Hindlimb muscle (tissue), 1 donor: ENCODE results near the gene SRSF12. TPM values are rescaled to one million over a fixed set of nuclear protein-coding genes. Genes with fewer than 3 reads are reported as not detected.
"Not testable (repeated sequence)": the region's sequence is repeated elsewhere in the genome, so short reads cannot be mapped to it uniquely, and the experiment has no call there.

ENCODE experiments used
- DNase-seq: peaks from one replicate; pipeline ENCODE4 v3.0.0-alpha.2; 2013
- polyA plus RNA-seq: library from polyadenylated mRNA; unstranded; fragments of 120-200 nt; gene quantifications from one replicate; pipeline ENCODE4 v1.2.1, GENCODE V29; 2013; ENCODE audit not compliant: insufficient read length

The SRSF12 gene
- polyA plus RNA-seq, 1 donor: 3.1 TPM

DNA sequence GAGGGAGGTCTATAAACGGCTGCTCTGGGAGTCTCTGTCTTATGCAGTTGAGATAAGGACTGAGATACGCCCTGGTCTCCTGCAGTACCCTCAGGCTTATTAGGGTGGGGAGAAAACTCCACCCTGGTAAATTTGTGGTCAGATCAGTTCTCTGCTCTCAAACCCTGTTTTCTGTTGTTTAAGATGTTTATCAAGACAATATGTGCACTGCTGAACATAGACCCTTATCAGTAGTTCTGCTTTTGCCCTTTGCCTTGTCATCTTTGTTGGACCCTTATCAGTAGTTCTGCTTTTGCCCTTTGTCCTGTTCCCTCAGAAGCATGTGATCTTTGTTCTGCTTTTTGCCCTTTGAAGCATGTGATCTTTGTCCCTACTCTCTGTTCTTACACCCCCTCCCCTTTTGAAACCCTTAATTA lies 10.4 kb upstream of the SRSF12 start:
- not testable (repeated sequence) for DNase-seq

DNA sequence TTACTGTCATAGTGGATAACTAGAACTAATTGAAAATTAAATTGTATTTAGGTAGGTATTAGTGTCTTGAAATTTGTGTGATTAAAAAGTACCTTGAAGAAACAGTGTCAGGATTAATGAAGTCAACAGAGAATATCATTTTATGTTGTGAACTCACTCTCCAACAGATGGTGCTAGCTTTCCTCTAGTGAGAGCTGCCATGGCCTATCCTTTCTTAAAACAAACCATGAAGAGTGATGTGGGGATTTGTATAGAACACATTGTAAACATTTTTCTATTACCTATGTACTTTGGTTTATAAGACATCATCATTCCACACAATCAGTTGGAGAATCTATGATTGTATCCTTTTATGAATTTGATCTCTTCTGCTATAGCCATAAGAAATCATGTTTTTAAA lies 4.8 kb upstream of the SRSF12 start:
- DNase-seq: no peak

DNA sequence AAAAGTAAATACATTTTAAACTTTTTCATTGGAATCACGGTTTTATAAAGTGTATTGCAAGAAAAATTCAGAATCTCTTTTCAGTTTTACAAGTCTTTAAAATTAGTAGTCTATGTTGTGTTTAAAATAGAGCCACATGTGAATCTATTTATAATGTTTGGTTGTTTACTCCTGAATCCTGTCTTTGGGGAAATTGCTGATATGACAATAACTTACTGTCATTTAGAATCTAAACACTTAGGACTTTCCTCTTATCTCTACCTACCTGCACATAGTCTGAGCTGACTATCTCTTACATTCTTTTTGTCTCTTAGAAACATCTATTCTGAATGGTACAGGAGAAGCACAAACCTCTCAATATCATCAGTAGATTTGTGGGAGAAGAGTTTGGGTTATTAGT lies 4.1 kb upstream of the SRSF12 start:
- DNase-seq: no peak

DNA sequence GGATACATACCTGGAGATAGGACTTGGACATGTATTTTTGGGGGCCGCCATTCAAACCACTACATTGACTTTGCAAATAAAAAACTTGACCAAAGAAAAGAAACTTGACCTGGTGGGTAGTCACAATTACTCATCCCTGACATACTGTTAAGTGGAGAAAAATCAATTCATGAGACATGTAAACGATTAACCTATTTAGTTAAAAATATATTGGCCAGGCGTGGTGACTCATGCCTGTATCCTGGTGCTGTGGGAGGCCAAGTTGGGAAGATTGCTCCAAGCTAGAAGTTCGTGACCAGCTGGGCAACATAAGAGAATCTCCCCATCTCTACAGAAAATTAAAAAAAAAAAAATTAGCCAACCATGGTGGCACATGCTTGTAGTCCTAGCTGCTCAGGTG lies 2.5 kb upstream of the SRSF12 start:
- no peak for DNase-seq

DNA sequence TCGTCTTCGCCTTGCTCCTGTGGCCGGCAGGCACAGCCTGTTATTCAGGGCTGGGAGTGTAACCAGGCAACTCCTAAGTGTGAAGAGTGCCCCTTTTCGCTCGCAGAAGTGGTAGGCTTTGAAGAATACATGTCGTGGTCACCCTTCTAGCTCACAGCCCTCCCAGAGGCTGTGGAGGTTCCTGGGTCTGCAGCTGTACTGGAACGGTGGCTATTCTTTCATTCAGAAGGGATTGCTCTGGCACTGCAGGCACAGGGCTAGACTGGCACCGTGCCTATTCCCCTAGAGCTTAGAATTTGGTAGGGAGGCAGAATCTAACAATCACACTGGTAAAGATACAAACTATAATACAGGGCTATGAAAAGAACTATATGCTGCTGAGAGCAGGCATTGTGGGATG lies 1.1 kb upstream of the SRSF12 start:
- no peak for DNase-seq

DNA sequence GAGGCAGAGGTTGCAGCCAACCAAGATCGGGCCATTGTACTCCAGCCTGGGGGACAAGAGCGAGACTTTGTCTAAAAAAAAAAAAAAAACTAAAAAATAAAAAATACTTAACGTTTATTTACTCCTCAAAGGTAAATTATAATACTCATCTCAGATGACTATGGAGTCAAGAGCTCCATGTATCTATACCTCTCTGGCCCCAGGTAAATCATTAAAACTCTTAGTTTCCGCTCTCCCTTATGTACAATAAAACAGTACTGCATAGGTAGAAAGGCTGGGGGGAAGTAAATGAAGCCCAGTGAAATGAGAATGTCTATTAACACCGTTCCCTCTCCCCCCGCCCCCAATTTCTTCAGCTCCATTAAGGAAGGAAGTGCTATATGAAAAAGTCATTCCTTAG lies 1.2 kb downstream of the SRSF12 start:
- no peak for DNase-seq

DNA sequence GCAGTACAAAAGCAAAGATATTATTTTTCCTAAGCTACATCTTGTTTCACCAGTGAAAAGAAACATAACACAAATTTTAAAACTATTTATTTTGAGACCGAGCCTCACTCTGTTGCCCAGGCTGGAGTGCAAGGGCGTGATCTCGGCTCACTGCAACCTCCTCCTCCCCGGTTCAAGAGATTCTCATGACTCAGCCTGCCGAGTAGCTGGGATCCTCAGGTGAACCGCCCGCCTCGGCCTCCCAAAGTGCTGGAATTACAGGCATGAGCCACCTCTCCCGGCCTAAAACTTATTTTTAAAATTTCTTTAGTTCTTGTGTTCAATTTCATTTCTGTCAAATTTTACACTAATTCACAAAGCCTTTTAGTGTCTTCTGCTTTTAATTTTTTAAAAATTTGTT lies 5.9 kb downstream of the SRSF12 start:
- DNase-seq: no peak

DNA sequence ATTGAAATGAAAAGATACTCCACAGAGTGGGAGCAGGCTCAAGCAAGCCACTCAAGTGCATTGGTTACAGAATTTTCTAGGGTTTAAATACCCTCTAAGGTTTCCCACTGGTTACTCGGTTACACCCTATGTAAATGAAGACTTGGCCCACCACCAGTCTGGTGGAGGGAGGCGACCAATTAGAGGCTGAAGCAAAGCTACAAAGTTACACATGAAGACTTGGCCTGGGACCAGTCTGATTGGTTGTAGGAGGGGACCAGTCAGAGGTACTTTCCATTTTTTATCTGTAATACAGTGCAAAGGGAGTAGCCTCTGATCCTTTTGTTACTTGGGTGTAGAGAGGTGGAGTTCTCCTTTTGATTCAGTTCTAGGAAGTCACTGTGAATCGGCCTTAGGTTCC lies 7.6 kb downstream of the SRSF12 start:
- no peak for DNase-seq

DNA sequence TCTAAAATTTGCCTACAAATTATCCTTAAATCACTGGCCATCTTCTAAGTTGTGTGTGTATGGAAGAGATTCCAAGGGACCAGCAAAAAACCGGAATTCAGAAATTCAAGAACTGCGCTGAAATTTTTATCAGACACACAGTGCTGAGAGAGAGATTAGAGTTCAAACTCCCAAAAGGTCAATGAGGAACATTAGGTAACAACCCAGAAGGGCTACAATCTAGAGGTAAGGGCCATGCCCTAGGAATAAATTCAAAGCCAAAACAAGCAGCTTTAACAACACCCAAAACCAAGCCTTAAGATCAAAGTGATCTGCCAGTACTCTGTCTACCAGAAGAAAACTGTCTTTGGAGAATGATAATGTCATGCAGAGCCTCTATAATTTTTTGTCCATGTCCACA lies 17.8 kb downstream of the SRSF12 start:
- no peak for DNase-seq

DNA sequence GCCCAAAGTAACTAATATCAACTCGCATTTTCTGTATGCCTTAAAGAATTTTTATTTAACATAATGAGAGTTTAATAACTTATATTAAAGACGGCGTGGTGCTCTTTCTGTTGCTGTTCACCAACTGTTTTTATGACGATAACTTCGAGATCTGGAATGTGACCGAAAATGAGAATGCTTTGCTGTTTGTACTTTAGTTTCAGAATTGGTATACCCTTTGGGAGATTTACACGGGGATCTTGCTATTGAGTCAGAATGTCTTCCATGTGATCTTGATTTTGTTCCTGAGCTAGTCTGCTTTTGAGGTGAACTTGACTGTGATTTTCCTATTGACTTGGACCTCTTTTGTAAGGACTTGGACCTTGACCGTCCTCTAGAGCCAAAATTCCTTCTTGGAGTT lies 19.4 kb downstream of the SRSF12 start:
- DNase-seq: no peak

DNA sequence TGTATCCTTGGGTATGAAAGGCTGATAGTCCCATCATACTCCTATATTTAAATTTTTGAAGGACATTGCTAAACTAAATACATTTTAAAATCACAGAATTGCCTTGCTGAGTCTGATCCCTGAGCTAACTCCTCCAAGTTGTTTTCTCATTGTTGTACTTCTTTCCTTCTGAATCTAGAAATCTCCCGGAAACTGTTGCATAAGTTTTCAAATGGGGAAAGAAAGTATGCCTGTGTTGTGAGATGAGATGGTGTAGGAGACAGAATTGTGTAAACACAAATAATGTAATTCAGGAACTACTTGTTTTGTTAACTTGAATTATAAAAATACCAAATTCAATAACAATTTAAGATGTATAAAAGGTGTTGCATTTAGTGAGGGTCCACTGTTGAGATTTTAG lies 30.0 kb downstream of the SRSF12 start:
- no peak for DNase-seq

DNA sequence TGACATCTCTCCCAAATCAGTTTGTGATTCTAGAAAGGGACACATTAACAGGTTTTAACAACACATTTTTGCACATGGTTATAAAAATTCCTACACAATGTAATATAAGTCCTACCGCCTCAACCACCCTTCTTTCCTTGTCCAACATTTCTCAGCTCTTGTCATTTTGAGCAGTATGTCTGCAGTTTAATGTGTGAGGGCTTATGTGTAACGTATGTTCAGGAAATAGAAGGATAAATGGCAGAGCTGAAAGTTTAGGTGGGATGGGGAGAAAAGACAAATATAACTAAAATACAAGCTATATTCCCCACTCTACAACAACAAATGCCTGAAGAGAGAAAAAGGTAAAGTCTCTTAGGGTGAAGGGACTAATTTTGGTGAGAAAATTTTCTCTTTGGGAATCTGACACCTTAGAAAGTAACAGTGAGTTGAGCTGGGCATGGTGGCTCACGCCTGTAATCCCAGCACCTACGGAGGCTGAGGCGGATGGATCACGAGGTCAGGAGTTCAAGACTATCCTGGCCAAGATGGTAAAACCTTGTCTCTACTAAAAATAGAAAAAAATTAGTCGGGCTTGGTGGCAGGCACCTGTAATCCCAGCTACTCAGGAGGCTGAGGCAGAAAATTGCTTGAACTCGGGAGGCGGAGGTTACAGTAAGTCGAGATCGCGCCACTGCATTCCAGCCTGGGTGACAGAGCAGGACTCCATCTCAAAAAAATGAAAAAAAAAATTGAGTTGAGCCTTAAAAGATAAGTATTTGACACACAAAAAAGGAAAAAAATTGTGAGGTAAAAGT lies 32.3 kb downstream of the SRSF12 start:
- DNase-seq: no peak

DNA sequence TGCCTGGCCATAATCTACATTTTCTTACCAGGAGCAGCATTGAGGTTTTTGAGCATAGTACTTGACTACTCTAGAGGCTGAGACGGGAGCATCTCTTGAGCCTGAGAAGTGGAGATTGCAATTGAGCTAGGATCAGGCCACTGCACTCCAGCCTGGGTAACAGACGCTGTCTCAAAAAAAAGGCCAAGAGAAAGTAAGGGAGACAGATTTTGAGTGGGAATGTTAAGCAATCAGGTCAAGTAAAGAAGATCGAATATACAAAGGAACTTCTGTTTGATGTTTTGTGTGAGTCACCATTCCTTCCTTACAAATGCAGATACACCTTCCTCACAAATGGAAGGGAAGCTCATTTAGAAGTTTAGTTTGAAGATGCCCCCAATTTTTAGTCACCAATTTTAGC lies 32.9 kb downstream of the SRSF12 start:
- no peak for DNase-seq

DNA sequence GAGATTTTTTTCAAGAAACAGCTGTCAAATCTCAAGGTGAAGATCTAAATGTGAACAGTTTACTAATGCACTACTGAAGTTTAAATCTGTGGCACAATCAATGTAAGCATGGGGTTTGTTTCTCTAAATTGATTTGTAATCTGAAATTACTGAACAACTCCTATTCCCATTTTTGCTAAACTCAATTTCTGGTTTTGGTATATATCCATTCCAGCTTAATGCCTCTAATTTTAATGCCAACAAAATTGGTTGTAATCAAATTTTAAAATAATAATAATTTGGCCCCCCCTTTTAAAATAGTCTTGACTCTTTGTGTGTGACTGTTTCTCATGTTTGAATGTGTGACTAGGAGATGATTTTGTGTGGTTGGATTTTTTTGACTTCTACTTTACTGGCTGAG lies 33.3 kb downstream of the SRSF12 start:
- no peak for DNase-seq

DNA sequence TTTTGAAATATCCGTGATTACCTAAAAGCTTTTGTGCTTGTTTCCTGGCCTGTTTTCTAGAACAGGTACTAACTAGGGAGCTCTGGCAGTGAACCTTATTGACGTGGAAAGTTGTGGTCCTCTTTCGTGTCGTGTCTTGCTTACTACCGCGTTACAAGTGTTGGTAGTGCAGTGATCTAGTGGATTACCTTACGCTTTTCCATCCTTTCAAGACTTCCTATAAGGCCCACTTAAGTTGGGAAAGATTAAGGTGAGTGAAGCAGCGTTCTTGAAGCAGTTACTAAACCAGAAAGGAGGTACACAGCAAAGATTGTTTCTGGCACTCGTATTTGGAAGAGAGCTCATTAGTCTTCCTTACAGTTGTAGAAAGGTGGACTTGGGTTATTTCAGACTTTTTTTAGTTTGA lies 35.4 kb downstream of the SRSF12 start:
- DNase-seq: peak; percentile 64

DNA sequence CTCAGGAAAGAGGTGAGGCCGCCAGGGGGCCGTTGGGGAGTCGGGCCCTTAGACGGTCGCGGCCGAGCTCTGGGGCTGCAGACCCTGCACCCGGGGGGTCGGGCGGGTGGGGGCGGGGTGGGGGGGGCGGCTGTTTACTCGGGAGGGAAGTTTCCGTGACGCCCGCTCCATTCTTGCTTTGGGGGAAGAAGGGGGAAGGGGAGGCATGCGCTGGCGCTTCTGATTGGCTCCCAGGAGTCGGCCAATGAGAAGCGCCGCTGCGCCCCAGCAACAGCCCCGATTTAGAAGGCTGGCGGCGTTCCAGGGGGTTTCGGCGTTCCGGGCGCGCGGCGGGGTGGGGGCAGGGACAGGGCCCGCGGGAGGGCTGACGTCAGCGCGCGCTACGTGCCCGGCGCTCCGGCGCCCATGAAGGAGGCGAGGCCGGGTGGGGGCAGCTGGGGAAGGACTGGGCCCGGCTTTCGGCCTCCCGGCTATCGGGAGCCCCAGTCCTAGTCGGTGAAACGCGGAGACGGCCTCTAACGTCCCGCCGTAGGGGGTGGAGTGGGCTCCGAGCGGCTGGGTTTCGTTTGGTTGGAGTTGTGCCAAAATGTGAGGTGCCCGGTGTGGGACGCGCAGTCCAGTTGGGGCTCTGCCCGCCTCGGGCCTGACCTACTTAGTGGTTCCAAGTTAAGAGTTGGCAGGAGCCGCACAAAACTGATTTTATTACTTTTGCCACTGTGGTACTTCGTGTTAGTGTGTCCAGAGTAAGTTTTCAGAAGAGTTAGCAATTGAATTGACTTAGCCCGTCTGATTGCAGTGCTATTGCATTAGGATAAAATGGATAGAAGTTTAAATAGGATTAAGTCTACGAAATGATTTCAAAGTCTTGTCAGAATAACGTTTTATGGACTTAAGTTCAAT lies 36.2 kb downstream of the SRSF12 start:
- peak; percentile 99 for DNase-seq

DNA sequence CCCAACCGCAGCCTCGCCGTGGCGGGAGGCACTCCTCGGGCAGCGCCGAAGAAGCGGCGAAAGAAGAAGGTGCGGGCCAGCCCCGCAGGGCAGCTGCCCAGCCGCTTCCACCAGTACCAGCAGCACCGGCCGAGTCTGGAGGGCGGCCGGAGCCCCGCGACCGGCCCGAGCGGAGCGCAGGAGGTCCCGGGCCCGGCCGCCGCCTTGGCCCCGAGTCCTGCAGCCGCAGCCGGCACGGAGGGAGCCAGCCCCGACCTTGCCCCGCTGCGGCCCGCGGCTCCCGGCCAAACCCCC lies 36.8 kb downstream of the SRSF12 start:
- no peak for DNase-seq

DNA sequence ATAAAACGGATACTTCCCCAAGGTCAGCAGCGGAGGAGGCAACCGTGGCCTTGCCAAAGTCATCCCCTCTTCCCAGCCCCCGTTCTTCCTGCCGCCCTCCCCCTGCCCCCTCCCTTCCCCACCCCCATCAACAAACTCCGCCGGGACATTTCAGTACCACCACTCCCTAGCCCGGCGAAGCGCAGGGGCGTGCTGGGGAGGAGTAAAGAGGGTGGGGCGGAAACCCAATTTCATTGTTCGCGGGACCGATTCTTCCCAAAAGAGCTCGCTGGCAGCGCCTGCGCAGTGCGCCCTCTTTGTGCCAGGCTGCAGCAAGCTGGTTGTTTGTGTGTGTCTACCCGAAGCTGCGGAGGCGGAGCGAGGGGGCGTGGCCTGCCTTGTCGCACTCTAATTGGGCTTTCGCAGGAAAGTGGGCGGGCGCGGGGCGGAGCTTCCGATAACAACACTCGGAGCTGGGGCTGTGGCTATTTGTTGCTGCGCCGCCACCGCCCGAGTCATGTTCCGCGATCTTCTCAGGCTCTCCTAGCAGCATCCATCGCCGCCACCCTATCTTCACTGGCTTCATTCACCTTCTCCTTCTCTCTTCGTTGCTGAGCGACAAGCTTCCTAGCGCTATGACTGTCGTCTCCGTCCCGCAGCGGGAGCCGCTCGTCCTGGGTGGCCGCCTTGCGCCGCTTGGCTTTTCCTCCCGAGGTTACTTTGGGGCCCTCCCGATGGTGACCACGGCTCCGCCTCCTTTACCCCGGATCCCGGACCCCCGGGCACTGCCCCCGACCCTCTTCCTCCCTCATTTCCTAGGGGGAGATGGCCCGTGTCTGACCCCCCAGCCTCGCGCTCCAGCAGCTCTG lies 37.4 kb downstream of the SRSF12 start, which contains the start of gene PNRC1:
Gene PNRC1 (plus strand): TSS at position 471 of the 848 bp plus-strand sequence. CDS start 144 bp downstream, at position 615.
- DNase-seq: peak; percentile 100

DNA sequence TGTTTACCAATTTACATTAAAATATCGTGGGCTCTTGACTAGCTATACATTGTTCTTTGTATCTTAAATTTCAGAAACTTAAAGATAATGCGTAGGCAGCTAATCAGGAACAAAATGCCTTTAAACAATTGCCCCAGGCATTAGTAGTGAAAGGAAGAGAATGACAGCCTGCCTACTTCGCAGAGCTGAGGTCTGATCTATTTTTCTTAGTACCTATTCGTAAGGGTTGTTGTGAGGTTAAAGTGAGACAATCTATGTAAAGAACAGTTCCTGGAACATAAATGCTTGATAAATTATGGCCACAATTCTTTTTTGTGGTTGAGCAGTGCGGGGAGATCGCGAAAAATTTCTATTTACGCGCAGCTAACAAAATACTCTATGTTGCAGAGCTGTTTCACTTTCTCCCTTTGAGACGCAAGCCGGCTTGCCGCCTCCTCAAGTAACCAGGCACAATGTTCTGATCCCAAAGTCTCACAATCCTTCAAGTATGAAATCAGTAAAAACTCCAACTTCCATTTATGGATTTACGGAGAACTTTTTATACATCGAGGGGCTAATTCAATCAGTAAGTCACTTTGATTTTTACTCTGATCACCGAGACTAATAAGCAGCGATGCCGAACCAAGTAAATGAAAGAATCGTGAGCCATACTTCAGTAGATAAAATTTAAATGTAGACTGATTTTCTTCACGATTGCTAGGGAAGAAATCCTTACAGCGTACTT lies 38.2 kb downstream of the SRSF12 start:
- peak; percentile 73 for DNase-seq

DNA sequence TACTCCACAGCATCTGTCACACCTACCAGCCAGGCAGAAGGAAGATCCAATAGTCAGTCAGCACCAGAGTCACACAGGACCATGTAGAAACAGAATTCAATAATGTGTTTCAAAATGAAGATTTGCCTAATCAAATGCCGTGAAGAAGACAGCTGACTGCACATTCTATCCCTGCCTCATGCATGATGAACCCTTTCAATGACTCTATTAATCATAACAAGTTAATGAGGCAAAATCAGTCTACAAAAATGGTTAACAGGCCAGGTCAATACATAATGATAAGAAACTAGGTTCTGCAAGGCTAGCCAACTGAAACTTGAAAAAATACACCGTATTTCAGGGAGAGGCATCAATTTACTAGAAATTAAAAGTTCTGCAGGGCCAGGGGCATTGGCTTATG lies 44.0 kb downstream of the SRSF12 start:
- no peak for DNase-seq

DNA sequence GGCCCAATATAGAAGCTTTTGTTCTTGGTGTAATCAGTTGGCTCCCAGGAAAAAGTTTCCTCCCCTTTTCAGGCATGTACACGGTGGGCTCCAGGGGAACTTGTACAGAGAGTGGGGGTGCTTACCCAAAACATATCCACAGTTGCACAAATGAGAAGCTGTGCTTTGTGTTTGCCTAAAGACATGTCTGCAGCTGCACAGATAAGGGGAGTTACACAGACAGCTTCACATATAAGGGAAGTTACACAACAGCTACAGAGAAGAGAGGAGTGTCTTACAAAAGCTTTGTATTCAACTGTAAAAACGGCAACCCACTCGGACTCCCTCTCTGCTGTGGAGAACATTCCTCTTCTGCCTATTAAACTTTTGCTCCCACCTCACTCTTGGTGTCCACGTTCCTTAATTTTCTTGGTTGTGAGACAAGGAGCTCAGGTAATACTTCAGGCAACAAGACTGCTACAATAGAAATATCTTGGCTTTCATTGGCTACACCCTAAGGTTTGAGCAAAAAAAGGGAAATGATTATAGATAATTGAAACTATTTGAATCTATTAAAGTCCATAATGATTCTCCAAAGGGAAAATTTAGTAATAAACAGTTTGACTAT lies 44.8 kb downstream of the SRSF12 start:
- no peak for DNase-seq

DNA sequence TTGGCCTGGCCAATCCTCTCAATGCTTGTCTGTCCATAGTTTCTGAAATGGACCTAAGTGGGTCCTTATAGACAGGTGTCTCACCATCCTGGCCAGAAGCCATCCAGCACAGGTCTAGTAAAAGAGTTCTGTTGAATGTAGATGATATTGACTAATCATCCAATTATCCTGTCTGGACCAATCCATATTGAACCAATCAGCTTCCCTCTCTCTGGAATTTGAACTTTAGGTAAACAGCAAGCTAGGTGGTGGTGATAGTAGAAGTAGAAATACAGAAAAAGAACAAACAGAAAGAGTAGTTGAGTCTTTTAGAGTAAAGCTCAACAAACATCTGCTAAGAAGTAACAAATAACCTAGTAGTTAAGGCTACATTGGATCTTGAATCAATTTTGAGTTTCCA lies 46.8 kb downstream of the SRSF12 start:
- DNase-seq: no peak
